DLD1 (cell line): ENCODE data around the gene LIFR.

Source experiments
- in situ Hi-C: cut with HindIII; loops from 2 replicates; pipeline ENCODE4 v1.10.0; 2017; ENCODE audit warnings: low sequenced_read_pairs

LIFR gene

DNA sequence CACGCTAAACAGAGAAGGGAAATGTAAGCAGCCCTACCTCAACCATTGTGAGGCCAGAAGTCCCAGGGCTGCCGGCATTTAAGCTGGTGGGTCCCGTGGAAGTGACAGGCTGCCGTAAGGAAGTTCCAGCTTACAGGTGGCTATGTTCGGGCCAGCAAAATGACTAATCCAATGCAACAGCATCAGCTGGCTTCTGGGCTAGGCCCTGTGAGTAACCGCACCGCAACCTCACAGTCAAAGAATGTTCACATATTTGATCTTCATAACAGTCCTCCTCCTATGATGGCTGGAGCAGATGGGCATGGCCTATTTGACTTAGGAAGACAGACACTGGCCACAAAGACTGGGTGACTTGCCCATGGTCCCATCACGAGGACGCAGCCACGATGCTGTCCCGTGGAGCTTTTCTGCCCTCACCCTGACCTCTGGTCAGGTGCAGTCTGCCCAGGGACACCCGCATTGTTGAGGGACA lies 88.2 kb downstream of the LIFR start:
- in situ Hi-C loops, result no loop called here

DNA sequence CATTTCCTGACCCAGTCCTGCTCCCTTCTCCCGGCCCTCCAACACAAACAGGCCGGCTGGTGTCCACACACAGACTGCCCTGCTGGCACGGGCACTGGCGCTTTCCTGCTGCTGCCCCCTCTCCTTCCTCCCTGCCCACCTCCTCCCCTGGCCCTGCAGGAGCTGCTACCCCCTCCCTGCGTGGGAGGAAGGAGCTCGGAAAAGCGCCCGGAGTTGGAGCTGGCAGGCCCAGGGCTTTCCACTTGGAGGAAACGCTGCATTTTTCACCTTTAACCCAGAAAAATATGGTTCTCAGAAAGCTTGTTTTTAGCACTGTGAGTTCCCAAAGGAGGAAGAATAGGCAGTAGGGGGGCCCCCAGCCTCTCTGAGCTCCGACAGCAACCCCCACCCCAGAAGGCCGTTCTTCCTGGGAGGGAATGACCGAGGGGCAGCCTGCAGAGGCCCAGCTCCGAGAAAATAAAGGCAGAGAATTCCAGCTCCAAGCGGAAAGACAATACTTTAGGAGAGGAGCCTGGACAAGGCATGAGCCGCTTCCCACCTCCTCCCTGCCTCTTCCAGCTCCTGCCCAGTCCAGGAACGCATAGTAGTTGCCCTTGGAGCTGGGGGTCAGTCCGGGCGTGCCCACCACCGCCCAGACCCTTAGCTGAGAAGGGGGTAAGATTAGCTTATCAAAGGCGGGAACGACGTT lies 88.9 kb downstream of the LIFR start:
- in situ Hi-C loops, result no loop called here

DNA sequence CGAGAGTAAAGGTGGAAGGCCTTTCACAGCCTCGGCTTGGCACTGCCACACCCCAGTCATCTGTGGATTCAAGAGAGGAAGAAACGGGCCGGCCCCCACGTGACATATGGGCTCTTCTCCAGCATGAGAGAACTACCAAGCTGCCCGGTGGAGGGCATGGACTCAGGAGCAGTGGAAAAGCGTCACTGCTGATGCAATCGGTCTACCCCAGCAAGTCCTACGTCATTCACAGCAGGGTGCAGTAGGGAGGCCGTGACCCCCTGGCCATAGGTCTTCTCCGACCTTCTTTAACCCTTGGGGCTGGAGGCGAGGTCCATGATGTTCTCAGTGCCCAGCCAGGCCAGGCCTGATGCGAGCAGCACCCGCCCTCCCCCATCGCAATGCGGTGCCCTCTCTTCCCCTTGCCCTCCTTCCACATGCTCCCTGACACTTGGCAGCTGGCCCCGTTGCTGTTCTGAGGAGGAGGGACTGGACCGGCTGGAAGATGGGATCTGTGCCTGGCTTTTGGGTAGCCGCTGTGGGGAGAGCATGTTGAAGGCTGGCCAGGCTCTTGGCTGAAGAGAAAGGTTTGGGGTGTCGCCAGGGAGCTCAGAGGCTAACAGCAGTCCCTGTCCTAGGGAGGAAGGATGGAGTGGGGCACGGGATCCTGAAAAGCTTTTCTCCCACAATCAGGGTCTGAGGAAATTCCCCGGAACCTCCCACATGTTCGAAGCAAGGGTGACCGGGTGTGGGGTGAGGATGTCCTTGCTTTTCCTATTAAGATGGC lies 89.8 kb downstream of the LIFR start:
- in situ Hi-C loops, result no loop called here

DNA sequence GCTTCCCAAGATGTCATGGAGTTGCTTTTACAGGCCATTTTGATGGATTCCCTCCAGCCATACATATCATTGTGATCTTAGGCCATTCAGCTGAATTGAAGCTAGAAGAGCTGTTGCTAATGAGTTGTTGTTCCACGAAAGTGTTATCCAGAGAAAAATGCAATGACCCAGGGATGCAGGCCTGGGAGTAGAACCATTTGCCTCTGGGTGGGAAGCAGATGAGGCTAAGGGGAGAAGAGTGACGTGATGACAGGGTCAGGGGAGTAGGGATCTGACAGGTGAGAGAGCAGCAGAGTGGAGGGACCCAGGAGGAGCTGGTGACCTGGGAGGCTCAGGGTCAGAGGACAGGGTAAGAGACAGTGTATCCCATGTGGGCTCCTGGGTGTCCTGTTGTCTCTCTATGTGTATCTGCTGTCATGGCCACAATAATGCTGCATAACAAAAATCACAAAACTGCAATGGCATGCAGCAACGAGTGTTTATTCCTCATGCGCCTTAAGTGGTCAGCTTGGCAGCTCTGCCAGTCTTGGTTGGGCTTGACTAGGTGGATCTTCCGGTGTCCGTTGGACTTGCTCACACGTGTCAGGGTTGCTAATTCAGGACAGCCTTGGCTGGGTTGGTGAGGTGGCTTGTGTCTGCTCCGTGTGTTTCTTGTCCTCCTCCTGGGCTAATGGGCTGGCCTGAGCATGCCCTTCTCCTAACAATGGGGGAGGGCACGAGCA lies 90.6 kb downstream of the LIFR start:
- in situ Hi-C loops, result no loop called here

DNA sequence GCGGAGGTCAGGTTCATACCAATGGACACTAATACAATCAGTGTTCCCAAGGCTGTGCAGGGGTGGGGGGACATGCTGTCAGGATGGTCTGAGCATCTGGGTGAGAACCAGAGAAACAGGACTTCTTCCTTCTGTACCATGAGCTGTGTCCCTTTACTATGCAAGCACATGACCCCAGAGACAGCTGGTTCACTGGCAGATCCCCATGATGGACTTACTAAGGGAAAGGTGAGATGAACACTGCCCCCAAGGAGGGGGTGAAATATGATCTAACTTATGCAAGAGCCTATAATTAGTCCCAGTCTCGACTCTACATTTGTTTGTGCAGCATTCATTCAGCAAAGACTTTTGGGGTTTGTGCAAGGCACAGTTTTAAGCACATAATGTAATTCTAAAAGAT lies 91.4 kb downstream of the LIFR start:
- in situ Hi-C loops, result no loop called here

DNA sequence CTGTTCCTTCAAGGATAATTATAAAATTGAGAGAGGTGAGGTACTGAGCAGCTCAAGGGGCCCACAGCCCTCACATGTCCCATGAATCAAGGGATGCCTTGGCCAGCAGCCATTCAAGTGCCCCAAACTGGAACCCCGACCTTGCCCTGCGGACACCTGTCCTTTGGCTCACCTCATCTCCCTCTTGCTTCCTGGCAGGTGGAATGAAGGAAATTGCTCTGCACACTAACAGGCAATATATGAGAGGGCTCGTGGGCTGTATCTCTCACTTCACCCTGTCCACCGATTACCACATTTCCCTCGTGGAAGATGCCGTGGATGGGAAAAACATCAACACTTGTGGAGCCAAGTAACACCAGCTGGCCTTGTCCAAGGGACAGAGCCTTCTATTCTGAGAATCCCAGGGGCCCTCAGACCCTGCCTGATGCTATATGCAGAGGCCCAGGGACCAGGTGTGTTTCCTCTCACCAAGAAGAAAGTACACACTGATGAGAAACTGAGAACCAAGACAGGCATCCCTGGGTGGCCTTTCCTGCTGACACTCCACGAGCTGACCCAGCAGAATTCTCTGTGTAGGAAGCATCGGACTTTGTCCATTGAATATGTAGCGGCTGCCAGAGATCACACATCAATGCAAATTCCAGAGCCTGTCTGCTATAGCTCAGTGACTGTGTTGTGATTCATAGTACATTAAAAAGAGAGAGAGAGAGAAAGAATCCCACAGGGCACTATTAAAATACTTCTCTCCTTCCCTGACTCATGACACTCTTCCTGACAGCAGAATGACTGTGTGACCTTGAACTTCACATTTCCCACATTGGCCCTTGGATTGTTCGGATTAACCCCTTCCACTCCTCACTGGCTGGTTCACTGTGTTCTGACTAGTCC lies 92.6 kb downstream of the LIFR start:
- in situ Hi-C loops, result no loop called here

DNA sequence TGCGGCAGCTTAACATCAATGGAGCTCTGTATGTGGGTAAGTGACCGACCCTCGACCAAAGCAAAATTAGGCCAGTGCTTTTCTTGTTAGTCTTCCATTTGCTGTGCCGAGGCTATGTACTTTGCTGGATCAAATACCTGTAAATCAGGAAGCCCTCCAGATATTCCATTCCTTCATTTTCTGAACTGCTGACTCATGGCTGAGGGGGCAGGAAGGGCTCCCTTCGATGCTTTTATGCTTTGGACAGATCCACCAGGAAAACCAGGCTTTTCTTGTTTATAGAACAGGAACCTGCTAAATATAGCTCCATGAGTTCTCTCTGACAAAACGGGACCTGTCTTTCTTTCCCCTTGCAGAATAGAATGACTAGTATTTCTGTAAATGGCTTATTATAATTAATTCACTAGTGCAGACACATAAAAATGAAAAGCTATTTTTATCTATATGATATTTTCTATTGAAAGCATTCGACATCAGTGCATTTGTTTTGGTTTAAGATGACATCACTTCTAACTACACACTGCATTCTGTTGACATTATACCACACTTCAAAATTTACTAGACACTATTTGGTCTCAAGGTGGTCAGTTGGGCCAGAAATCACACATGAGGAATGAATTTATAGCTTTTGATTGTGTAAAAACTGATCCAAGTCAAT lies 93.3 kb downstream of the LIFR start:
- in situ Hi-C loops, result no loop called here

DNA sequence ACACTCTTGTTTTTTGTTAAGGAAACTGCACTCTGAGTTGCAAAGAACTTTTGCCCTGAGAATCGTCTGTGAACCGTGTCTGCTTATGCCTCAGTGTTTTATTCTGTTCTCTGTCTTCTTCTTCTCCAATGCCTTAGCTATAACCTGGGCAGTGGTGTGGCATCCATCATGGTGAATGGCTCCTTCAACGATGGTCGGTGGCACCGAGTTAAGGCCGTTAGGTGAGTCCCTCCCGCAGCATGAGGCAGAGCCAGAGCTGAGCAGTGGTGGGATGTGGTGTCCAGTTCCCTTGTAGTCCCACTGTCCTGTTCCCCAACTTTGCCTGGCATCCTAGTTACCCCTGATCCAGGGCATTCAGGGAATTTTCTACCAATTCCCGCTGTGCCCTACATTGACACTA lies 98.3 kb downstream of the LIFR start:
- in situ Hi-C loops, result no loop called here

DNA sequence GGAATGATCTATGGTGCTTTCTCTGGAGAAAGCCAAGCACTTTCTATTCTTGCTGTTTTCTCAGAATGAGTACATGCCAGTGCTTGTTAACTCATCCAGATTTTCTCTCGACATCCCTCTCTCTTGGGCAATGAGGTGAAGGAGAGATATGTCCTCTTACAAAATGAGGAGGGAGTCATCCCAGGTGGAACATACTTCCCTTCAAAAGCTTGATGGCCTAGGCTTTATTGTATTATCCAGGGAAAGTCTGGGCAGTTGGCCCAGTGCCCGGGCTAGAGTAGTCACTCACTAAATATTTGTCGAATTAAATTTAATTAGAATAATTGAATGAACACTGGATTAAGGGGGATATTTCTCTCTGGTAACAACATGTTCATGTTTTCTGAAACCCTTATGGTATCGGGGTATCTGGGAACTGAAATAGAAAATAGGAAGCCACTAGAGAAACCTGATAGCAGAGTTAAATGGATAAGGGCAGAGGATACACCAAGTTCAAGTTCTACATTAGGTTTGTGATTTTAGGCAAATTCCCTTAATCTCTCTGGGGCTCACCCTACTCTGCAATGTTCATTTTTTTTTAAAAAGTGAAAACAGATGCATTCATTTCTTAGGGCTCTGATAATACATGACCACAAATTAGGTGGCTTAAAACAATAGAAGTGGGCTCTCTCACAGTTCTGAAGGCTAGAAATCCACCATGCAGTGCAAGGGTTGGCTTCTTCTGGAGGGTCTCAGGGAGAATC lies 99.6 kb downstream of the LIFR start:
- in situ Hi-C loops, result no loop called here

DNA sequence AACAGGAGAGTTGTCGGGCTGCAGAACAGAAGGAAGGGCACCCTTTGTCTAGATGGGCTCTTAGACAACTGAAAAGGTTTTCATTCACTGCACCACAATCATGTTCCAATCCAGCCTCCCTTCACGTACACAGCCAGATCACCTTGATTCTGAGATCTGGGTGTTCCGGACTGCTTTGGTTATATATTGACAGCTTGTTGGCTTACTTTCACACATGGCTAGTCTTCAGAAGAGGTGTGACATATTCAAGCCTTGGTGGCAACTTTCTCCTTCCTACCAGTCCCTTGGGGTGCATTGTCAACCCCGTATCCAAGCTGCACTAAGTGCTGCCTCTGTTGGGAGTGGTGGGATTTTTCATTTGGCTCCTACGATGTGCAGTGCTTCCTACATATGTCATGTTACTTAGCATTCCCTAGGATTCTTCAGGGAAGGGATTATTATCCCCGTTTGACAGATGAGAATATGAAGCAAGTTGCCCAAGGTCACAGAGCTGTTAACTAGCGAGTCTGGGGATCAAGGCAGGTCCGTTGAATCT lies 100.6 kb downstream of the LIFR start:
- in situ Hi-C loops, result no loop called here

DNA sequence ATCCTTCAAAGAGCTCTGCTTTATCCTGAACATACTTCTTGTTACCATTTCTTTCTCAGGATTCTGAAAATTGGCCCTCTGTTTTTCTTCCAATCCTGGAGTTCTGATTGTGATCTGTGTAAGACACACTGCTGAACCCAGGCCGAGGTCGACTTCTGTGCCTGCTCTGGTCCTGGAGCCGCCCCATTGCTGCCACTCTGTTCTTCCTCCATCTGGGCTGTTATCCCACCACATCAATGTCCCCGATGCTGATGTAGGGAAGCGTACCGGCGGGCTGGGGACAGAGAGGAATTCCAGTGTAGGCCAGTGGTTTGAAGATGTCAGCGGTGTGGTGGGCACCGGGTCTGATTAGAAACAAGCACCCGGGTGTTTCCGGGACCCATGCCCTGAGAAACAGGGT lies 102.5 kb downstream of the LIFR start:
- in situ Hi-C loops, result no loop called here

DNA sequence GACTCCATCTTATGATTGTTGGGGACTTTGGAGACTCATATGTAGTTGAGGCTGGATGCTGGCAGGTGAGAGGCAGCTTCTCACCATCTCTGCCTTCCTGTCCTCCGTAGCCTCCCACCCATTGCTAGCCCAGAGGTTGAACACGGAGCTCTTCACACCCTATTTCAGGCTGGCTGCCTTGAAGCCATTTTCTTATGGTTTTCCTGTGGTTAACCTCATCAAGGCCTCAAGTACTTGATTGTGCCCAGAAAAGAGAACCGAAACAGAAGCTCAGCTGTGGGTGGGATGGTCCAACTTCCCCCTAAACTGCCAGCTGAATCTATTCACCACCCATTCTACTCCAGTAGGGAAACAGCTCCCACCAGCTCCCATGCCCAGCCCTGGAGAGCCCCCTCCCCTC lies 102.9 kb downstream of the LIFR start:
- in situ Hi-C loops, result no loop called here

DNA sequence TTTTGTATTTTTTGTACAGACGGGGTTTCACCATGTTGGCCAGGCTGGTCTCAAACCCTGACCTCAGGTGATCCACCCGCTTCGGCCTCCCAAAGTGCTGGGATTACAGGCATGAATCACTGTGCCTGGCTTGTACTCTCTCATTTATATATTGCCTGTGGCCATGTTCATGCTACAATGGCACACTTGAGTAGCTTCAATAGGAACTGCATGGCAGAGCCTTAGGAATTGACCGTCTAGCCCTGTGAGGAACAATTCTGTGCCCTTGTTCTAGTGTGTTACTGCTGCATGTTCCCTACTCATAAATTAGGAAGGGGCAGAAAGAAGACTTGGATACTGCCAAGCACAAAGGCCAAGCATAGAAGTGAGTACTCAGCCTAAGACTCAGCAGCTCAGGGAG lies 104.2 kb downstream of the LIFR start:
- in situ Hi-C loops, result no loop called here

DNA sequence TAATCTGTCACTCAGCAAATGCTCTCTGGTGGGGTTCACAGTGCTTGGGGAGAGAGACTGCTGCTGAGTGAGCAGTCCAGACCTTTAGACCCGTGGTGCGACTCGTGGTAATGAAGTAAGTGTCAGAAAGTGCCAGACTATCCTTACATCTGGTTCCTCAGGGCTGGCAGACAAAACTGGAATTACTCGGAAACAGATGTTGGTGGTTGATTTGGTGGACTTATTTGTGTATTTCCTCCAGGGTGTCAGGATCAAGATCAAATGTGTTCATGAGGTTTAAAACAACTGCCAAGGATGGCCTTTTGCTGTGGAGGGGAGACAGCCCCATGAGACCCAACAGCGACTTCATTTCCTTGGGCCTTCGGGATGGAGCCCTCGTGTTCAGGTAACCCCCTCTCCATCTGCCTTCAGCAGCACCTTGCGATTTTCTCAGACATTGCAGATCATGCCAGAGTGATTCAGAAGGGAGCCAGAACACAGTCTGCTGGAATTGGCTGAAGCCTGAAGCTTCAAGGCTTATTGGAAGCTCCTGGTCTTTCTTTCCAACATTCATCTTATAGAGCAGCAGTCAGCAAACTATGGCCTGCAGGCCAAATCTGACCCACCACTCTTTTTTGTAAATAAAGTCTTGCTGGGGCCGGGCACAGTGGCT lies 105.2 kb downstream of the LIFR start:
- in situ Hi-C loops, result no loop called here

DNA sequence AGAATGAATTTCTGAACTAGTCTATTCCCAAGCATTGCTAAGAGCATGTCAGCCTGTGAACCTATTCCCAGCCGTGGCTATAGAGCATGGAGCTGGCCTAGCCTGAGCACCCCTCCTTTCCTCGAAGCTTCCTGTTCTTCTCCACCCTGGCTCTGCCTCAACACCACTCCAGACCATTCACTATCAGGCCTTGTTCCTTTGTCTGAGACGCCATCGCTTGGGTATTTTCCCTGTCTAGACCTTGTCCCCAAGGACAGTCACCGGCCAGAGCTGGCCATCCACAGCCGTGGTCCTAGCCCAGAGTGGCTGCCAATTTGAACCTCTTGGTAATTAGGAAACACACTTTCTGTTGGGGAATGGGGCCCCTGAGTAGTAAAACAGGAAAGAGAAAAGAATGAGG lies 105.8 kb downstream of the LIFR start:
- in situ Hi-C loops, result no loop called here

DNA sequence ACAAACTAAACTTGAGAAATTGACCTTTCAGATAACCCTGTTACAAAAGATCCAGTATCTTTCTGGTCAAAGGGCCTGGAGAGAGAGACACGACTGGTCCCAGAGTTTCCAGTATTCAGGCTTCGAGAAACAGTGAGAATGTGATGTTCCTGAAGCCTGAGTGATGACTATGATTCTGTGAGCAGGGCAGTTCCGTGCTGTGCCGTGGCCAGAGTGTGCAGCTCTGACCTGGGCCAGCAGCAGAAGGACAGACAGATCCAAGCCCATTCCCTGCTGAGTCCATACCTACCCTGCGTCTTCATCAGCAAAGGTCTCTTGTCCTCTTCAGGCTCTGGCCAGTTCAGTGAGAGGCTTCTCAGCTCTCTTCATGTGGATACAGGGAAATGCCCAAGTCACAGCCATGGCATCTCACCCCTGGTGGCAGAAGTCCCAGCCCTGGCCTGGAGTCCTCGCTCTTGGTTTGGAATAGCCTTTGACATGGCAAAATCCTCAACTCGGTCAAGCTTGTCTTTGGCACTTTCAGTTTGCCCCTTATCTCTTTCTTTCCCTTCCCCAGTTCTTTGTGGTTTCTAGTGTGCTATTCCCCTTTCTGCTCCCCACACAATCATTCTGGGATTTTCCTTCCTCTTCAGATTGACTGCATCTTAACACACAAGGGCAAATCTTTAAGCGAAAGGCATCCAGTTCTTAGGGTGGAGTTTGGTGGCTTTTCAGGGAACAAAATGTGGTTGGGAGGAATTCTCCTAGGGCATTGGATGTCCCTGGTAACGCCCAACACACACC lies 107.7 kb downstream of the LIFR start:
- in situ Hi-C loops, result loop anchor here (10.0 kb wide), 1 partner anchor 356 kb away; no protein-coding TSS in a partner anchor

DNA sequence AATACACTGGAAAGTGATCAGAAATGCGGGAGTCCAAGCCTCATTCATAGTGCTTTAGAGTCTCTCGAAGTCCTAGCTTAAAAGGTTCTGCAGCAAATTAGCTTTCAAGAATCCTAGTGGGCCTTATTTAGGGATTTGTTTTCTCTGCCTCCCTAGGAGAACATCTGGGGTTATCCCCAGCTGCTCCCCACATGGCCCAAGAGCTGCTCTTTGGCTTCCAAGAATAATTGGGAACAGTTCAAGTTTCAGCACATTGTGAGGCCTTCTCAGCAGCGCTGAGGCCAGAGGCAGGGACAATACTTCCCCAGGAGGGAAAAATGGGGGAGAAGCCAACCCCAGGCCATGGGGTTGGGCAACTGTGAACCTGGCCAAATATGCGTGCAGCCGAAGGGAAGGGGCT lies 108.7 kb downstream of the LIFR start:
- in situ Hi-C loops, result loop anchor here (10.0 kb wide), 1 partner anchor 357 kb away; no protein-coding TSS in a partner anchor

DNA sequence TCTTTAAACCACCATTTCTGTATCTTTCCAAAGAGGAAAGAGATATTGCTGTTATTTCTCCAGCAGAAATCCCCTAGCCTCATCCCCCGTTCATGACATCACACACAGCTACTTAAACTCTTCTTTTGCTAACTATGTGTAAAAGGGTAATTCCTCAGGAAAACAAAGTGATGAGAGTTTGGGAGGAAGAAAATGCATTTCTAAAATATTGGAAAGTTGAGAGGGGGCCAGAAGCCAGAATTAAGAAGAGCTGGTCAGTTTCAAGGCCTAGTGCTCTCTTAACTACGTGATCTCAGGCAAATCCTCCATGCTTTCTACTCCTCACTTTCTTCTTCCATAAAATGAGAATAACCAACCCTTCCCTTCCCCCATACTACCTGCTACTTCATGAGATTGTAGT lies 109.4 kb downstream of the LIFR start:
- in situ Hi-C loops, result loop anchor here (10.0 kb wide), 1 partner anchor 358 kb away; no protein-coding TSS in a partner anchor
